T-helper 2 cell treated with Interferon-gamma antibody and Interleukin-4, amounts not matched to agents 100 ng/mL and 5 ng/mL, for 36 hours (primary cell): ENCODE measurements around the gene SCLY. TPM values are rescaled to one million over a fixed set of nuclear protein-coding genes. Genes with fewer than 3 reads are reported as not detected.

Experiments used
- intact Hi-C: fragments of 100-400 bp; cut with micrococcal nuclease; formaldehyde crosslinking; loops from one replicate; pipeline ENCODE4 v1.15.1; 2023
- total RNA-seq: library from RNA; stranded (reverse); gene quantifications from 2 replicates; pipeline ENCODE4 v1.2.3, GENCODE V29; 2022

Gene SCLY
- total RNA-seq, 1 donor from 2014 or later: 40.4 TPM

- intact Hi-C loops: loop anchor here (1.0 kb wide), 1 partner anchor 280 kb away; no protein-coding TSS in a partner anchor
Measured at GRCh38 chr2:238138331-238139195, 77.8 kb downstream of the SCLY start, which contains the start of gene KLHL30. KLHL30 (plus strand) TSS chr2:238138668; CDS start chr2:238140755, 2,087 bp downstream.

- intact Hi-C loops: loop anchor here (1.0 kb wide), 1 partner anchor 281 kb away; no protein-coding TSS in a partner anchor
Measured at GRCh38 chr2:238139196-238140039, 78.6 kb downstream of the SCLY start.

- intact Hi-C loops: no loop called here
Measured at GRCh38 chr2:238140040-238140439, 79.2 kb downstream of the SCLY start.

- intact Hi-C loops: no loop called here
Measured at GRCh38 chr2:238140721-238141540, 80.1 kb downstream of the SCLY start.

- intact Hi-C loops: no loop called here
Measured at GRCh38 chr2:238141541-238142318, 80.9 kb downstream of the SCLY start.

- intact Hi-C loops: no loop called here
Measured at GRCh38 chr2:238142382-238143205, 81.8 kb downstream of the SCLY start.

- intact Hi-C loops: no loop called here
Measured at GRCh38 chr2:238143239-238143951, 82.6 kb downstream of the SCLY start.

GRCh38 chr2:238144262-238144661, 83.5 kb downstream of the SCLY start:
- intact Hi-C loops: no loop called here

- intact Hi-C loops: no loop called here
Measured at GRCh38 chr2:238145046-238145445, 84.2 kb downstream of the SCLY start.

GRCh38 chr2:238145851-238146250, 85.0 kb downstream of the SCLY start:
- intact Hi-C loops: no loop called here

- intact Hi-C loops: no loop called here
Measured at GRCh38 chr2:238146884-238147544, 86.2 kb downstream of the SCLY start.

GRCh38 chr2:238148981-238149380, 88.2 kb downstream of the SCLY start:
- intact Hi-C loops: no loop called here

Other genes with a start within 250 kb of the SCLY start
- 10.5 and 10.7 TPM in 2 replicates for gene RAMP1, start 201.4 kb upstream of the SCLY start, total RNA-seq
- 82.5 and 92.7 TPM in 2 replicates for gene UBE2F, start 94.0 kb upstream of the SCLY start, total RNA-seq
- gene ESPNL, start 39.3 kb downstream of the SCLY start, total RNA-seq: 0.05 and 0.14 TPM in 2 replicates
- not detected in 2 replicates for gene KLHL30, start 77.7 kb downstream of the SCLY start, total RNA-seq
- 0.09 and 0.11 TPM in 2 replicates for gene ERFE, start 98.0 kb downstream of the SCLY start, total RNA-seq
- 70.1 and 71.4 TPM in 2 replicates for gene ILKAP, start 142.7 kb downstream of the SCLY start, total RNA-seq
- gene HES6, start 179.0 kb downstream of the SCLY start, total RNA-seq: 5.9 and 8.0 TPM in 2 replicates
- gene PER2, start 227.6 kb downstream of the SCLY start, total RNA-seq: 17.6 and 19.4 TPM in 2 replicates